HepG2 (cell line): ENCODE data around the gene HABP2. TPM values are rescaled to one million over a fixed set of nuclear protein-coding genes. Genes with fewer than 3 reads are reported as not detected.

Source experiments
- ATAC-seq: fragments of 200-7000 bp; cut with Tn5 transposase; 3 replicates; pipeline ENCODE4 v1.9.1; 2020; ENCODE audit warnings: mild to moderate bottlenecking, moderate library complexity
- BruUV-seq: library from RNA; stranded (reverse); fragments of 400-500 nt; replicated peaks from 2 replicates; lab custom pipeline; 2021; lab: Mats Ljungman, UMichigan
- CTCF ChIA-PET: fragments of 300-600 bp; formaldehyde crosslinking; extraction: SDS; loops from one replicate; lab custom pipeline; 2021; ENCODE audit warnings: low total read pairs, inconsistent platforms, low intra/inter-chr PET ratio; lab: Yijun Ruan, JAX
- POLR2A ChIA-PET: fragments of 350-600 bp; sonication (Branson Sonifier 250); formaldehyde crosslinking; loops from one replicate; lab custom pipeline; 2020; ENCODE audit warnings: antibody characterized with exemption, inconsistent platforms; lab: Yijun Ruan, JAX
- DNase-seq: peaks from one replicate; pipeline ENCODE4 v3.0.0-alpha.2; 2015; ENCODE audit warnings: low spot score
- FAIRE-seq: peaks from 3 replicates; lab custom pipeline; 2011; peaks lifted over from hg19 to GRCh38; lab: Jason Lieb, UNC
- H2AFZ ChIP-seq: one replicate; pipeline ENCODE4 v1.6.1; 2011; ENCODE audit warnings: low read length, inconsistent platforms
- H3K27ac ChIP-seq: fragments of 300-600 bp; 3 replicates; pipeline ENCODE4 v1.8.0; 2011; ENCODE audit warnings: mixed run types, mild to moderate bottlenecking, mixed read lengths, low read length, inconsistent platforms; ENCODE audit not compliant: insufficient read depth; ENCODE audit errors: extremely low read length
- H3K27me3 ChIP-seq, 2 experiments: fragments of 200-600 bp in 1 of 2; 2 replicates in 1 of 2; 3 replicates in 1 of 2; pipeline versions ENCODE4 v1.6.0 to v1.8.0; 2011; ENCODE audit warnings: low read length in 2 of 2, mild to moderate bottlenecking in 2 of 2, moderate library complexity in 2 of 2, inconsistent platforms in 1 of 2; ENCODE audit not compliant: insufficient read depth in 2 of 2, control insufficient read depth in 1 of 2
- H3K36me3 ChIP-seq, 2 experiments: fragments of 200-600 bp in 1 of 2; replicated peaks in 1 of 2; 2 replicates in 1 of 2; 3 replicates in 1 of 2; pipeline versions ENCODE4 v1.5.1 to v1.8.0; 2011; ENCODE audit warnings: low read length in 2 of 2, inconsistent platforms in 1 of 2; ENCODE audit not compliant: insufficient read depth in 2 of 2, control insufficient read depth in 1 of 2
- H3K4me1 ChIP-seq: 2 replicates; pipeline ENCODE4 v1.5.1; 2012; ENCODE audit warnings: low read length, inconsistent platforms; ENCODE audit not compliant: insufficient read depth
- H3K4me2 ChIP-seq: 2 replicates; pipeline ENCODE4 v1.6.0; 2011; ENCODE audit warnings: low read depth, low read length, inconsistent platforms
- H3K4me3 ChIP-seq, 3 experiments: fragments of 200-600 bp in 1 of 3; sonication (generic), shearing (Covaris generic) in 1 of 3; replicated peaks in 1 of 3; 2 replicates each; pipeline ENCODE4 v1.5.1; 2011 to 2016; ENCODE audit warnings: low read length in 3 of 3, inconsistent platforms in 2 of 3, low read depth in 2 of 3, mild to moderate bottlenecking in 2 of 3, control low read depth in 1 of 3, mixed read lengths in 1 of 3; ENCODE audit not compliant: insufficient read depth in 1 of 3
- H3K79me2 ChIP-seq: one replicate; pipeline ENCODE4 v1.6.1; 2011; ENCODE audit warnings: low read length, inconsistent platforms; ENCODE audit not compliant: insufficient read depth
- H3K9ac ChIP-seq: 2 replicates; pipeline ENCODE4 v1.6.0; 2011; ENCODE audit warnings: mild to moderate bottlenecking, low read depth, low read length, inconsistent platforms; ENCODE audit not compliant: insufficient read depth
- H3K9me3 ChIP-seq: 2 replicates; pipeline ENCODE4 v1.5.1; 2012; ENCODE audit warnings: mild to moderate bottlenecking, low read length
- H4K20me1 ChIP-seq: 2 replicates; pipeline ENCODE4 v1.6.0; 2011; ENCODE audit warnings: inconsistent platforms, mild to moderate bottlenecking, low read length, moderate library complexity; ENCODE audit not compliant: insufficient read depth
- CENPX ChIP-seq: sonication (generic); formaldehyde crosslinking; IDR thresholded peaks from 2 replicates; pipeline ENCODE4 v1.9.0; 2021; ENCODE audit warnings: mild to moderate bottlenecking, missing genetic modification reagents, moderate library complexity
- FOXP4 ChIP-seq: sonication (generic); formaldehyde crosslinking; IDR thresholded peaks from 2 replicates; pipeline ENCODE4 v1.4.0; 2020; ENCODE audit warnings: missing genetic modification reagents
- JUND ChIP-seq: sonication (generic); formaldehyde crosslinking; IDR thresholded peaks from 2 replicates; pipeline ENCODE4 v1.8.0; 2022; ENCODE audit warnings: mild to moderate bottlenecking, missing genetic modification reagents
- NCOR1 ChIP-seq: fragments of 200-600 bp; sonication (generic); IDR thresholded peaks from 2 replicates; pipeline ENCODE4 v1.7.0; 2017; ENCODE audit warnings: antibody characterized with exemption, low read length, borderline replicate concordance
- SETDB1 ChIP-seq: sonication (generic); formaldehyde crosslinking; IDR thresholded peaks from 2 replicates; pipeline ENCODE4 v1.5.1; 2020; ENCODE audit warnings: missing genetic modification reagents, mild to moderate bottlenecking, borderline replicate concordance
- SKI ChIP-seq: fragments of 450-650 bp; IDR thresholded peaks from one replicate; pipeline ENCODE4 v1.6.1; 2018; ENCODE audit warnings: mild to moderate bottlenecking; ENCODE audit not compliant: partially characterized antibody
- USF2 ChIP-seq, 2 experiments: sonication (generic) in 1 of 2; formaldehyde crosslinking in 1 of 2; IDR thresholded peaks; 2 replicates each; pipeline versions ENCODE4 v1.5.1 to v1.6.1; 2011 to 2020; ENCODE audit warnings: borderline replicate concordance in 1 of 2, low read depth in 1 of 2, low read length in 1 of 2, mild to moderate bottlenecking in 1 of 2, missing genetic modification reagents in 1 of 2, moderate library complexity in 1 of 2
- ZKSCAN1 ChIP-seq: fragments of 150-350 bp; IDR thresholded peaks from 2 replicates; pipeline ENCODE4 v1.6.1; 2014; ENCODE audit warnings: low read length
- ZMAT5 ChIP-seq: sonication (generic); formaldehyde crosslinking; IDR thresholded peaks from 2 replicates; pipeline ENCODE4 v1.5.0; 2020; ENCODE audit warnings: mild to moderate bottlenecking, low read depth, missing genetic modification reagents, borderline replicate concordance
- ZNF382 ChIP-seq: sonication (generic); formaldehyde crosslinking; IDR thresholded peaks from 2 replicates; pipeline ENCODE4 v1.5.0; 2020; ENCODE audit warnings: missing genetic modification reagents, mild to moderate bottlenecking, borderline replicate concordance
- WGBS: methylation state at CpG from one replicate; pipeline ENCODE4 v1.1.6; 2017; ENCODE audit warnings: low lambda C conversion rate; 5-methylcytosine and 5-hydroxymethylcytosine counted together
- in situ Hi-C: cut with HindIII; loops from 2 replicates; pipeline ENCODE4 v1.10.0; 2017; ENCODE audit warnings: low pct_unique_long_range_greater_than_20kb; ENCODE audit not compliant: extremely low pct_ligation_motif_present
- intact Hi-C: fragments of 100-400 bp; cut with micrococcal nuclease; formaldehyde crosslinking; loops from one replicate; pipeline ENCODE4 v1.10.0; 2022; ENCODE audit not compliant: unreplicated experiment
- polyA plus RNA-seq, 8 experiments: library from polyadenylated mRNA; depleted of rRNA in 3 of 8; stranded (reverse) in 7 of 8; unstranded in 1 of 8; fragments of >200 nt; fragmentation: Illumina TruSeq in 4 of 8; extraction: Trizol in 4 of 8; gene quantifications; 2 replicates each; pipeline versions ENCODE4 v1.2.1 to v1.2.3, GENCODE V29; 2011 to 2016; ENCODE audit warnings: low read depth in 4 of 8, missing spikeins in 1 of 8, mixed read lengths in 1 of 8; ENCODE audit not compliant: insufficient read depth in 1 of 8
- total RNA-seq, 5 experiments: library from RNA; depleted of rRNA; stranded (reverse); fragments of >200 nt; fragmentation: Illumina TruSeq; extraction: Trizol; gene quantifications; 2 replicates each; pipeline ENCODE4 v1.2.3, GENCODE V29; 2016; ENCODE audit warnings: low read depth in 1 of 5

Gene HABP2
- total and polyA plus RNA-seq, 2 of the 13 experiments (the other 11 are each of a cell fraction or from before 2014, with no cell fraction given), result 0.12 to 0.13 TPM

- WGBS, result 56% methylated on average over 10 of the region's 11 CpGs
- FAIRE-seq (no peak), DNase-seq (no peak), ATAC-seq (no peak)
- BruUV-seq, result no TSS peak
- no peaks in the 10 kb centered on the region for H3K79me2 ChIP-seq
- ChIA-PET CTCF (no interaction called here), POLR2A (no interaction called here)
- H3K4me2 ChIP-seq, result no peak overlapping the region
- no peaks in the 10 kb centered on the region for H3K4me1 ChIP-seq
- H3K36me3 ChIP-seq, result no peaks in the 10 kb centered on the region
- no peak overlapping the region for H3K4me3 ChIP-seq
- H3K27me3 ChIP-seq, result 0 out of 5 replicates have a peak, but pooled peaks cover 0 to 9% of the 10 kb centered on the region in 2 experiments
- H3K9ac ChIP-seq, result no peak overlapping the region
- no peak for TF ChIP-seq USF2 (IDR thresholded peaks at IDR 0.05; ENCODE audit: low read depth, low read length)
- 0 out of 2 replicates have a peak, but pooled peaks have one; percentile 4 for TF ChIP-seq USF2 (CRISPR knock-in tag; IDR thresholded peaks at IDR 0.05; ENCODE audit: borderline replicate concordance)
- TF ChIP-seq ZNF382 (CRISPR knock-in tag), result no peak
- no peak overlapping the region for H2AFZ ChIP-seq
- H4K20me1 ChIP-seq, result no peaks in the 10 kb centered on the region
- H3K27ac ChIP-seq, result no peak overlapping the region
- intact Hi-C loops (no loop called here), in situ Hi-C loops (no loop called here)
- no peaks in the 10 kb centered on the region for H3K9me3 ChIP-seq
Observed at GRCh38 chr10:113524539-113525490, 28.0 kb upstream of the HABP2 start.

GRCh38 chr10:113525713-113526112, 27.1 kb upstream of the HABP2 start:
- no peak overlapping the region for H3K4me3 ChIP-seq
- no TSS peak for BruUV-seq
- CTCF ChIA-PET, result no interaction called here
- TF ChIP-seq JUND (CRISPR knock-in tag) (no peak), NCOR1 (no peak), ZKSCAN1 (no peak), FOXP4 (CRISPR knock-in tag) (no peak), ZMAT5 (CRISPR knock-in tag) (no peak), SETDB1 (CRISPR knock-in tag) (no peak), SKI (no peak), CENPX (no peak)

More at GRCh38 chr10:113525713-113526112, 27.1 kb upstream of the HABP2 start:
- no peaks in the 10 kb centered on the region for H3K9me3 ChIP-seq
- H3K36me3 ChIP-seq, result no peaks in the 10 kb centered on the region
- H4K20me1 ChIP-seq, result no peaks in the 10 kb centered on the region
- no peak overlapping the region for H3K27ac ChIP-seq
- H3K79me2 ChIP-seq, result no peaks in the 10 kb centered on the region
- DNase-seq (no peak), FAIRE-seq (no peak), ATAC-seq (no peak)
- H3K4me2 ChIP-seq, result no peak overlapping the region
- H3K9ac ChIP-seq, result no peak overlapping the region
- WGBS, result 0% methylated on average over 4 of the region's 5 CpGs
- POLR2A ChIA-PET, result no interaction called here
- intact Hi-C loops, result no loop called here
- H2AFZ ChIP-seq, result no peak overlapping the region
- in situ Hi-C loops, result no loop called here
- no peaks in the 10 kb centered on the region for H3K4me1 ChIP-seq
- H3K27me3 ChIP-seq, result 0 out of 5 replicates have a peak, but pooled peaks cover 0 to 10% of the 10 kb centered on the region in 2 experiments
